ENCODE measurements around the gene CCDC170.
"Not testable (repeated sequence)": the region's sequence is repeated elsewhere in the genome, so short reads cannot be mapped to it uniquely, and the experiment has no call there.

CCDC170 gene, protein sequence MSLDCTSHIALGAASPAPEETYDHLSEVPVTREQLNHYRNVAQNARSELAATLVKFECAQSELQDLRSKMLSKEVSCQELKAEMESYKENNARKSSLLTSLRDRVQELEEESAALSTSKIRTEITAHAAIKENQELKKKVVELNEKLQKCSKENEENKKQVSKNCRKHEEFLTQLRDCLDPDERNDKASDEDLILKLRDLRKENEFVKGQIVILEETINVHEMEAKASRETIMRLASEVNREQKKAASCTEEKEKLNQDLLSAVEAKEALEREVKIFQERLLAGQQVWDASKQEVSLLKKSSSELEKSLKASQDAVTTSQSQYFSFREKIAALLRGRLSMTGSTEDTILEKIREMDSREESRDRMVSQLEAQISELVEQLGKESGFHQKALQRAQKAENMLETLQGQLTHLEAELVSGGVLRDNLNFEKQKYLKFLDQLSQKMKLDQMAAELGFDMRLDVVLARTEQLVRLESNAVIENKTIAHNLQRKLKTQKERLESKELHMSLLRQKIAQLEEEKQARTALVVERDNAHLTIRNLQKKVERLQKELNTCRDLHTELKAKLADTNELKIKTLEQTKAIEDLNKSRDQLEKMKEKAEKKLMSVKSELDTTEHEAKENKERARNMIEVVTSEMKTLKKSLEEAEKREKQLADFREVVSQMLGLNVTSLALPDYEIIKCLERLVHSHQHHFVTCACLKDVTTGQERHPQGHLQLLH

DNA sequence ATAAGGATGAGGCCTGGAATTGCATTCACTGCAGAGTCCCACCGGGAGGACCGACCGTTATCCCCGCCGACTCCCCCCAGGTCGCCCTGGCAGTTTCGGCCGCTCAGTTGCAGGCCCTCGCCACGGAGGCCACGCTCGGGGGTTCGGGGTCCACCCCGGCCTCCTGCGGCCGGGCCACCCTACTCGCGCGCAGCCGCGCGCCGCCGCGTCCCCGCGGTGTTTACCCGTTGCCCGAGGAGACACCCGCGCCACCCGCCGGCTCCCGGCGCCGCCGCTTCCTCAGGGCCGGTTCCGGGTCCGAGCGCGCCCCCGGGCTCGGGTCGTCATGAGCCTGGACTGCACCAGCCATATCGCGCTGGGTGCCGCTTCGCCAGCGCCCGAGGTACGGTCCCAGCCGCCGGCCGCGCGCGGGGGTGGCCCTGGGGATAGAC, at the start of gene CCDC170:
Gene CCDC170 (plus strand): TSS at position 214 of the 431 bp plus-strand sequence. CDS start 112 bp downstream, at position 326.
- no peak for DNase-seq (ENCODE audit: low read depth)
- TF ChIP-seq, protein P1, sequence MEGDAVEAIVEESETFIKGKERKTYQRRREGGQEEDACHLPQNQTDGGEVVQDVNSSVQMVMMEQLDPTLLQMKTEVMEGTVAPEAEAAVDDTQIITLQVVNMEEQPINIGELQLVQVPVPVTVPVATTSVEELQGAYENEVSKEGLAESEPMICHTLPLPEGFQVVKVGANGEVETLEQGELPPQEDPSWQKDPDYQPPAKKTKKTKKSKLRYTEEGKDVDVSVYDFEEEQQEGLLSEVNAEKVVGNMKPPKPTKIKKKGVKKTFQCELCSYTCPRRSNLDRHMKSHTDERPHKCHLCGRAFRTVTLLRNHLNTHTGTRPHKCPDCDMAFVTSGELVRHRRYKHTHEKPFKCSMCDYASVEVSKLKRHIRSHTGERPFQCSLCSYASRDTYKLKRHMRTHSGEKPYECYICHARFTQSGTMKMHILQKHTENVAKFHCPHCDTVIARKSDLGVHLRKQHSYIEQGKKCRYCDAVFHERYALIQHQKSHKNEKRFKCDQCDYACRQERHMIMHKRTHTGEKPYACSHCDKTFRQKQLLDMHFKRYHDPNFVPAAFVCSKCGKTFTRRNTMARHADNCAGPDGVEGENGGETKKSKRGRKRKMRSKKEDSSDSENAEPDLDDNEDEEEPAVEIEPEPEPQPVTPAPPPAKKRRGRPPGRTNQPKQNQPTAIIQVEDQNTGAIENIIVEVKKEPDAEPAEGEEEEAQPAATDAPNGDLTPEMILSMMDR (conservative IDR thresholded peaks at IDR 0.05; ENCODE audit: low read depth, low read length): no peak
- peak within 1 kb of the TSS; percentile 67 for H3K4me3 ChIP-seq (ENCODE audit: low read depth, low read length)

DNA sequence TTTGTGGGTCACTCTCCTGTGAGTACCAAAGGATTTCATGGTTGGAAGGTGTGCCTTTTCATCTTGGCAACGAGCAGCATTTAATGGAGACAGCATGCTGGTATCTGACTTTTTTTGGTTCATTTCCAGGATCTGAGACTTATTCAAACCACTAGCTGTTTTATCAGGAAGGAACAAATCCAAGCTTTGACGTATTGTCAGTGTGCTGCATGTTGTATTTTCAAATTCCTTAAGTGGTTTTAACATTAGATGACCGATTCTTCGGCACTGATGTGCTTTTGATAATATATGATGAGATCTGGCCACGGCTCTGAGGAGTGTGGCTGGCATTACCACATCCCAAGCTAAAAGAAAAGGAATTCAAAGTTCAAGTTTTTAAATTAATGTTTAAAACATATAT, 48.3 kb upstream of the CCDC170 start:
- TF ChIP-seq, protein P1 (conservative IDR thresholded peaks at IDR 0.05; ENCODE audit: low read depth, low read length): no peak
- H3K4me3 ChIP-seq (ENCODE audit: low read depth, low read length): no peak overlapping the region
- peak; percentile 94 for DNase-seq (ENCODE audit: low read depth)

DNA sequence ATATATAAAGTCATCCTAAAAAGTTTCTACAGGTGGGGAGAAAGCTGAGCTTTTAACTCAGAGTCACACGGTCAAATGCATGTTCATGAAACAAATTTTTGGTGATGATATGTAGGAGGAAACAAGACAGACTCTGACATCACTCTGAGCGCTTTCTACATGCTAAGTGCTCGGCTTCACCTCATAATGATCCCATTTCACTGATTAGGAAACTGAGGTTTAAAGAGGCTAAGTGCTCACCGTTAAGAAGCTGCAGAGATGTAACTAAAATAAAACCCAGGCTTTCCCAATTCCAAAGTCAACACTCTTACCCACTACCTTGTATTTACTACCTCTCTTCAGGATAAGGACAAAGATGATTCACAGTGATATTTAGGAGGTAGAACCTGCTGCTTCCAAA, 46.6 kb upstream of the CCDC170 start:
- TF ChIP-seq, protein P1 (conservative IDR thresholded peaks at IDR 0.05; ENCODE audit: low read depth, low read length): no peak
- no peak for DNase-seq (ENCODE audit: low read depth)
- no peak overlapping the region for H3K4me3 ChIP-seq (ENCODE audit: low read depth, low read length)

DNA sequence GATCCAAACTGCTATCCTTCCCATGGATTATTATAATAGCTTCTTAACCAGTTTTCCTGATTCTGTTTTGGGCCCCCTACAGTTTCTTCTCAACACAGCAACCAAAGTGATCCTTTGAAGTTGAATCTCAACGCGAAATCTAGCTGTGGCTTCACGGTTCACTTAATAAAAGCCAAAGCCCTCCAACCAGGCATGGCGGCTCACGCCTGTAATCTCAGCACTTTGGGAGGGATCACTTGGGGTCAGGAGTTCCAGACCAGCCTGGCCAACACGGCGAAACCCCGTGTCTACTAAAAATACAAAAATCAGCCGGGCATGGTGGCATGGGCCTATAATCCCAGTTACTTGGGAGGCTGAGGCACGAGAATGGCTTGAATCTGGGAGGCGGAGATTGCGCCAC, 45.2 kb upstream of the CCDC170 start:
- no peak for DNase-seq (ENCODE audit: low read depth)
- TF ChIP-seq, protein P1 (conservative IDR thresholded peaks at IDR 0.05; ENCODE audit: low read depth, low read length): peak; percentile 25

DNA sequence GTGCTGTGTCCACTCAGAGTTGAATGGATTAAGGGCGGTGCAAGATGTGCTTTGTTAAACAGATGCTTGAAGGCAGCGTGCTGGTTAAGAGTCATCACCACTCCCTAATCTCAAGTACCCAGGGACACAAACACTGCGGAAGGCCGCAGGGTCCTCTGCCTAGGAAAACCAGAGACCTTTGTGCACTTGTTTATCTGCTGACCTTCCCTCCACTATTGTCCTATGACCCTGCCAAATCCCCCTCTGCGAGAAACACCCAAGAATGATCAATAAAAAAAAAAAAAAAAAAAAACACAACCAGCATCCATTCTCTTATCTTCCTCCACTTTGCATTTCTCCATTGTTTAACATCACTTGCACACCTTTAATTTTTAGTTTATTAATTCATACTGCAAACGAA, 42.9 kb upstream of the CCDC170 start:
- H3K4me3 ChIP-seq (ENCODE audit: low read depth, low read length): peak overlapping the region; percentile 96

More for the DNA sequence above, 45.2 kb upstream of the CCDC170 start:
- no peak overlapping the region for H3K4me3 ChIP-seq (ENCODE audit: low read depth, low read length)

DNA sequence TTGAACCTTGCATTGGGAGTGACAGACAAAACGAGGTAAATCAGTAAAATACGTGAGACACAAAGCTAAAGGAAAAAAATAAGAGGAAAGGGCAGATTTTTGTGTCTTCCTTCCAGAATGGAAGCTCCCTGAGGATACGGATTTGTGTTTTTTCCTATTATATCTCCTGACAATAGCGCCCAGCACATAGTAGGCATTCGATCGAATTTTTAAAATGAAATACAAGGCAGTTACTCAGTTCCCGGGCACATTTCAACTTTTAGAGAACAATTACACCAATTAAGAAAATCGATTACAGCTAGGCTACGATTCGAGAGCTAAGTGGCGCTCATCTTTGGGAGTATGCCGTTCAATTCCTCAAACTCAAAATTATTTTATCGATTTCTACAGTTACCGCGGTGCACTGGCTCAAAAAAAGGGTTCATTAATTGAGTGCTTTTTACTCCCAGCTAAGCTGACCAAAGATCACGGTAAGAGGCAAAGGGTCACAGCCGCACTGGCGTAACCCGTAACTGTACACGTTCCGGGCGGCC, 42.3 kb upstream of the CCDC170 start:
- no peak for DNase-seq (ENCODE audit: low read depth)
- TF ChIP-seq, protein P1 (conservative IDR thresholded peaks at IDR 0.05; ENCODE audit: low read depth, low read length): no peak
- H3K4me3 ChIP-seq (ENCODE audit: low read depth, low read length): peak overlapping the region; percentile 96

More for the DNA sequence above, 42.9 kb upstream of the CCDC170 start:
- DNase-seq (ENCODE audit: low read depth): not testable (repeated sequence)

All from choroid plexus epithelial cell (primary cell).